Measurements from ENCODE around the gene SOSTDC1.
"Not testable (repeated sequence)": the region's sequence is repeated elsewhere in the genome, so short reads cannot be mapped to it uniquely, and the experiment has no call there.

Gene SOSTDC1, protein sequence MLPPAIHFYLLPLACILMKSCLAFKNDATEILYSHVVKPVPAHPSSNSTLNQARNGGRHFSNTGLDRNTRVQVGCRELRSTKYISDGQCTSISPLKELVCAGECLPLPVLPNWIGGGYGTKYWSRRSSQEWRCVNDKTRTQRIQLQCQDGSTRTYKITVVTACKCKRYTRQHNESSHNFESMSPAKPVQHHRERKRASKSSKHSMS

GRCh38 chr7:16465469-16466361 is at the start of gene SOSTDC1:
Gene SOSTDC1, minus strand, starts transcription at chr7:16465738. Its CDS starts 70 bp downstream, at chr7:16465668.
- no peak for DNase-seq

- no peak for DNase-seq
These were observed 49.2 kb upstream of the SOSTDC1 start for GRCh38 chr7:16514729-16515128.

GRCh38 chr7:16514271-16514670 is 48.7 kb upstream of the SOSTDC1 start:
- no peak for DNase-seq

DNA sequence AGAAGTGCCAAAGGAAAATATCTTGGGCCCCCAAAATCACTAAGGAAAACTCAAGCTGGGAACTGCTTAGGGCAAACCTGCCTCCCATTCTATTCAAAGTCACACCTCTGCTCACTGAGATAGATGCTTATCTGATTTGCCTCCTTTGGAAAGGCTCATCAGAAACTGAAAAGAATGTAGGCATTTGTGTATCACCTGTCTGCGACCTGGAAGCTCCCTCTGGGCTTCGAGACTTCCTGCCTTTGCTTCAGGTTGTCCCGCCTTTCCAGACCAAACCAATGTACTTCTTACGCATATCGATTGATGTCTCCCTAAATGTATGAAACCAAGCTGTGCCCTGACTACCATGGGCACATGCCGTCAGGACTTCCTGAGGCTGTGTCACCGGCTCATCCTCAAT is 46.6 kb upstream of the SOSTDC1 start:
- DNase-seq, result no peak

DNA sequence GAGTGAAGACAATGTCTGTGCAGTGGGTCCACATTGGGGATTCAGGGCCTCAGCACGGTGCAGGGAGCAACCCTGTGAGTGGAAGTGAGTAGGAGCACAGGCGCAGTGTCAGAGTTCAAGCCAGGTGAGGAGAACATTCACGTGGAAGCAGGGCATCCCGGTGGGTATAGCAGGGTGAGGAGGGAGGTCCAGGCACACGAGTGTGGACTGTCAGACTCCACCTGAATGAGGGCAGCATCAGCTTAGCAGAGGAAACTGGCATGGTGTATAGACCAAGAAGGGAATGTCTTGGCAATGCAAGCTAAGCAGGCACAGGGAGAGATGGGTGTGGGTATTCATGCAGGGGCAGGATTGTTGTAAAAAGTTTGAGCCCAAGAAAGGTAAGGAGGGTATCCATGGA is 45.8 kb upstream of the SOSTDC1 start:
- no peak for DNase-seq

GRCh38 chr7:16509829-16510228 is 44.3 kb upstream of the SOSTDC1 start:
- DNase-seq, result no peak

GRCh38 chr7:16506422-16506821 is 40.9 kb upstream of the SOSTDC1 start:
- not testable (repeated sequence) for DNase-seq

DNA sequence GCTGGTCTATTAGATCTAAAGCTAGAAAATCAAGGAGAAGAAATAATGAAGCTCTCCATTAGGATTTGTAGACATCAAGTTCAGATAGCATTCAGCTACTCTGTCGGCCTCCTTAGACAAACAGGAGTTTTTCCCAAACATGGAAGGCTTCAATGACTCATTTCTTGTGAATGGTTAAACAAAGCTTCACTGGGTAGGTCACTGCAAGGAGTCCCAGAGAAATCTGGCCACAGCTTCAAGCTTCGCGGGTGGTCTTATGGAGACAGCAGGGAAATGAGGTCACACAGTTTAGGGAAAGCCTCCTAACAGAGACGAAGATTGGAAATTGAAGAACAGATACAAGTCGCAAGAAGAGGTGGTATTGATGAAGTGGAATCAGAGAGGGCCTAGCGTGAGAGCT is 38.5 kb upstream of the SOSTDC1 start:
- no peak for DNase-seq

DNA sequence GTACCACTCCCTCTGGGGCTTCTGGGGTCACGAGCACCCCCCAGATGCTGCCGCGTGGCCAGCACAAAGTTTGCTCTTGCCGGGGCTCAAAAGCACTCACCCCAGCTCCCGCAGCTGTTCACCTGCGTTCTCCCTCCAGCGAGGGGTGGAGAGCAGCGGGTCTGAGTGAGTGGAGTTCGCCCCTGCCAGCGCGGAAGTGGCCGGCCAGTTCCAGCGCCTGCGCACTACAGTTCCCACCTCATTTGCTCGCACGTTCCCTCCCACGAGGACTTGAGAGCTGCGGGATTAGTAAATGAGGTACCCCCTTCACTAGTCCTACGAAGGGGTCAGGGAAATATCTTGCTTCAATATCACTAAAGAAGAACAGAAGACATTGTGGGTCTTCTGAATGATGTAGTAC is 36.8 kb upstream of the SOSTDC1 start:
- no peak for DNase-seq

GRCh38 chr7:16498122-16498521 is 32.6 kb upstream of the SOSTDC1 start:
- DNase-seq, result no peak

GRCh38 chr7:16494955-16495719 is 29.6 kb upstream of the SOSTDC1 start:
- DNase-seq, result no peak

DNA sequence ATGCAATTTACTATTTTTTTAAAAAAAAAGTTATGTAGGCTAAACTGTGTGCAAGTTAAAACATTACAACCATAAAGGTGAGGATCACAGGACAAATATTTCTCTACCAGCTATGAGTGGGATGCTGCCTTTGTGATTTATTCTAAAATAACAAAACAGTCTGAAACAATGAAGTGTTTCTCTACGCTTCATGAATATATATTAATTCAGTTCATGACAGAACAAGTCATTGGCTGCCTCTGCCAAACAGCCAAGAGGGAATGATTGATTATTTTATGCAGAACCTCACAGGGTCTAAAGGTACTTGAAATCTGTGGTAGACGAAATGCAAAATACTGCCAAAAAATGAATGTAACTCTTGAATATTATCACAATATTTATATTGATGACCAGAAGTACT is 29.0 kb upstream of the SOSTDC1 start:
- DNase-seq, result no peak

DNA sequence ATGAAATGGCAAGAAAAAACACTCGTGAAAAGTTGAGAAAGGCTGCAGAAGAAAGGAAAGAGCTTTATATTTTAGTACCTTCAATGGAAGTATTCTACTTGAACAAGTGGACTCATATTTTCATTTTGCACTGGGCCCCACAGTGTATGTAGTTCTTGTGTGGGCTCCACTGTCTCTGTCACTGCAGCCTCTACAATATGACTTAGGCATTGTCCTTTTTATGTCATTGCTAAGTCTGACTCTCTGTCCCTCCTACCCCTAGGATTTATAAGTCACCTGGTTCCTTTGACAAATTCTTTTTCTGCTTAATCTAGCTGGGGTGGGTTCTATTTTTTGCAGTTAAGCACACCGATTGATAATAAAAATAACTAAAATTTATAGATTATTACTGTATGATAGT is 27.7 kb upstream of the SOSTDC1 start:
- no peak for DNase-seq

DNA sequence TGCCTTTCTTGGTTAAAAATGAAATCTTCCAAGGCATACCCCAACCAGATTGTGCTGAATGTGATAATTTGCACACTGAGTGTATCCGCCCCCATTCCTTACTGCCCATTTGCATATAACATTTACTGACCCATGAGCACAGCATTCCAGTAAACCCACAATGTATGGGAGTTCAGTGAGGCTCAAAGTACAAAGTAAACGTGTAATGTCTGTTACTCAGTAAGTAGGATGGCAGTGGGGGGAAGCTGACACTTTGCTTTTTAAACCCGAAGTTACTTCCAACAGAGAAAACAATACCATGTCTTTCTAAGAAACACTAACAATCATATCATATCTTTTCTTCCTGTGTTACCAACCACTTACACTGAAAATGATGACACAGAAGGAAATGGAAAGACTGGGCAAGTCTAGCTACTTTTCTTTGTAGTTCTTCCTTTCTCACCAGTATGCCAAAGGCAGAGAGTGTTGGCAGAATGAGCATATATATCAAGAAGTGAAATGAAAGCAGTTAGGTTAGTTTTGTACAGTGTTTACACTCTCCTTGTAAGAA is 27.1 kb upstream of the SOSTDC1 start:
- DNase-seq, result no peak

GRCh38 chr7:16491148-16491547 is 25.6 kb upstream of the SOSTDC1 start:
- DNase-seq, result no peak

DNA sequence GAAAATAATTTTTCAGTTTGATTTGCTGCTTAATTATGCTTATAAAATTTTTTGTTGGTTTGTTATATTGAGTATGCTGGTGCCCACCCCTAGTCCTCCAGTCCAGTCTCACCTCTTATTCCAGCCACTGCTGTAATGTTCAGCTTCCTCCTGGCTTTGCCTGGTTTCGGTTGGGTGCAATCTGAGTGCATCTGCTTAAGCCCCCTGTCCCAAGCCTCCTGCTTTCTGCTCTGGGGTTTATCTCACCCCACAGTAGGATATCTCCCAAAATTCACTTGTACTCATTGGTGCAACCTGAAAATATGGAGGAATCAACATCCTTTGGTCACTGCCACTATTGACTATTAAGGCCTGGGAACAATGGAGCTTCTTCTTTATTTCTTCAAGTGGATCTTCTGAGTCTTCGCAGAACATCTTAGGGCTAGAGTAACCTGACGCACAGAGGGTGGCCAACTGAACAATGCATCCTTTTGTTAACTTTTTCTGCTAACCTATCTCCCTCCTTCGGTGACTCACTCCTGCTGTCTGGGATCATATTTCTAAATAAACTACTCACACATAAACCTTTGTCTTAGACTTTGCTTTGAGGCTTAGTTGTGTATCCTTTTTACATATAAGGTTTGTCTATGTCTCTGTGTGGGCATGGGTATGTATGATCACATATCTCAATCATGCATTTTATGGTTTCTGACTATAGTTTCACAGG is 19.1 kb upstream of the SOSTDC1 start:
- DNase-seq, result no peak

- DNase-seq, result no peak
These were observed 14.1 kb upstream of the SOSTDC1 start for GRCh38 chr7:16479591-16479990.

- no peak for DNase-seq
These were observed 13.6 kb upstream of the SOSTDC1 start for GRCh38 chr7:16479161-16479560.

- no peak for DNase-seq
These were observed 6.4 kb upstream of the SOSTDC1 start for GRCh38 chr7:16471933-16472332.

DNA sequence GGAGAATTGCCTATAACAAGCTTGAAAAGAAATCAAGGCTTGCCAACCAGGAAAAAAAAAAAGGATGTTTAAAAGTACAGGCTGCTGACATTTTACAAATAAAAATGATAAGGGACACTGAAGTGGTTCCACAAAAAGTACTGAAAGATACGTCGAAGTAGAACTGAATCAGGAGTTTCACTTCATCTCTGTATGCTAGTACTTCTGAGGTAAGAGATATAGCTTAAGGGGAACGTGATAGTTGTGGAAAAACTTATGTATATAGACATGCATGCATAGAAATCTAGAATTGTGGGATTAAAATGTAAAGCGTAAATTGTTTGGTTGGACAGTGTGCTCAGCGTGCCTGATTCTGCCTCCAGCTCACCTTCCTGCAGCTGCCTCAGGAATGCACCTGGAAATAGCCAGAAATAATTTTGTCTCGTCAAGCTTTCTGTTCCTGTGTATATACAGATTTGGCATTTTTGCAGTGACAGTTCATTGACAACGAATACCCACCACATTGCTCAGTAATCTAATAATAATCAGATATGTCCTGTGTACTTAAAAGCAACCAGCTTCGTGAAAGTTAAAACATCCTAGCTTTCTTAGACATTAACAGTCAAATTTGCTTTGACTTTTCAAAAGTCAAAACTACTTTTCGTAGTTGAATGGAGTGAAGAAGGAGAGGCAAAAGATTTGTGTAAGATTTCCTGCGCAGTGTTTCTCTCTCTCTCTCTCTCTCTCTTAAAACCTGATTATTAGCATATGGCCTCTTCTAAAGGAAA is 1.4 kb downstream of the SOSTDC1 start:
- no peak for DNase-seq

DNA sequence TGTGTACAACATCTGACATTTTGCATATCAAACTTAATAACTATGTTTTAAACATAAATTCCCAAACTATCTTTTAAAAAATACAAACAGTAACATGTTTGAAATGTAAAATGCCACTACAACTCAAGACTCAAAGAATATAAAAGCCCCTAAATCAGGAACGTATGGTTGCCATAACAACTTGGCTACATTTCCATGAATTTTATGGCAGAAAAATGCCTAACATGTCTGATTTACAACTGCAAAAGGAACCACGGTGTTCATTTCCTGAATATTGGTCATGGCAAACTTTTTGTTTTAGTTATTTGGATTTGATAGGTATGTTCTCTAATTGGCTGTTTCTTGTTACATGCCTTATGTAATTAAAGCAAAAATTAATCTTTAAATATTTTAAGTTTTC is 2.0 kb downstream of the SOSTDC1 start:
- DNase-seq, result no peak

DNA sequence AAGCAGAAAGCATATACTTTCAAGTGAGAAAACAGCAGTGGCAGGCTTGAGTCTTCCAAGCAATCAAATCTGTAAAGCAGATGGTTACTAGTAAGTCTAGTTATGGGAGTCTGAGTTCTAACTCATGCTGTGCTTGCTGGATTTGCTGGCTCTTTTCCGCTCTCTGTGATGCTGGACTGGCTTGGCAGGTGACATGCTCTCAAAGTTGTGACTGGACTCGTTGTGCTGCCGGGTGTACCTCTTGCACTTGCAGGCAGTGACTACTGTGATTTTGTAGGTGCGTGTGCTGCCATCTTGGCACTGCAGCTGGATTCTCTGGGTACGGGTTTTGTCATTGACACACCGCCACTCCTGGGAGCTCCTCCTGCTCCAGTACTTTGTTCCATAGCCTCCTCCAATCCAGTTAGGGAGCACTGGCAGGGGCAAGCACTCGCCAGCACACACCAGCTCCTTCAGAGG is 3.1 kb downstream of the SOSTDC1 start:
- no peak for DNase-seq
